Psoas muscle (tissue), 8 donors: Measurements from ENCODE around the gene CLCN1. TPM values are rescaled to one million over a fixed set of nuclear protein-coding genes. Genes with fewer than 3 reads are reported as not detected.

Experiments used
- ATAC-seq, 4 donors: fragments of 200-7000 bp; cut with Tn5 transposase; one replicate each; pipeline ENCODE4 v1.9.1; 2020; ENCODE audit warnings: moderate library complexity in 3 of 4, mild to moderate bottlenecking in 2 of 4
- DNase-seq, 2 donors: peaks; one replicate each; pipeline ENCODE4 v3.0.0-alpha.2; 2020
- H3K27ac ChIP-seq: fragments of 200-600 bp; one replicate; pipeline ENCODE4 v1.8.0; 2022
- H3K27me3 ChIP-seq, 3 donors: fragments of 200-600 bp in 1 of 3; one replicate each; pipeline versions ENCODE4 v1.6.1 to v1.8.0; 2013 to 2022; ENCODE audit warnings: low read length in 2 of 3, mild to moderate bottlenecking in 2 of 3, moderate library complexity in 1 of 3; ENCODE audit not compliant: insufficient read depth in 3 of 3
- H3K36me3 ChIP-seq, 2 donors: fragments of 200-600 bp in 1 of 2; one replicate each; pipeline versions ENCODE4 v1.6.1 to v1.8.0; 2013 to 2022; ENCODE audit warnings: low read depth in 1 of 2, mild to moderate bottlenecking in 1 of 2, moderate library complexity in 1 of 2; ENCODE audit not compliant: insufficient read depth in 1 of 2
- H3K4me1 ChIP-seq: fragments of 200-600 bp; one replicate; pipeline ENCODE4 v1.8.0; 2022
- H3K4me3 ChIP-seq: fragments of 200-600 bp; one replicate; pipeline ENCODE4 v1.8.0; 2022; ENCODE audit warnings: mild to moderate bottlenecking
- H3K9me3 ChIP-seq: fragments of 200-600 bp; one replicate; pipeline ENCODE4 v1.8.0; 2022
- CTCF ChIP-seq: fragments of 200-600 bp; IDR thresholded peaks from one replicate; pipeline ENCODE4 v1.8.0; 2022; ENCODE audit warnings: antibody characterized with exemption
- WGBS, 3 donors: extraction: QIAGEN DNeasy Blood & Tissue Kit; methylation state at CpG; one replicate each; pipeline versions ENCODE4 v1.1.6 to v1.1.7; 2013; 5-methylcytosine and 5-hydroxymethylcytosine counted together
- intact Hi-C, 2 donors: fragments of 100-400 bp; cut with DNase I; formaldehyde crosslinking; loops; one replicate each; pipeline versions ENCODE4 v1.11.0 to v1.14.2; 2022
- polyA plus RNA-seq, 3 donors: library from polyadenylated mRNA; stranded (reverse); fragments of 200-250 nt; gene quantifications; one replicate each; pipeline ENCODE4 v1.2.3, GENCODE V29; 2013
- total RNA-seq, 4 donors: library from RNA; stranded (reverse); fragmentation: NEBNext Ultra II Directional in 2 of 4; extraction: Animal tissue kit (Norgen Biotek cat#: 25700) in 2 of 4; gene quantifications; one replicate each; pipeline versions ENCODE4 v1.2.1 to v1.2.4, GENCODE V29; 2021 to 2023
- donor health status: healthy with polysubstance abuse.
- donor health status: DM: no; HTN: no; CAD: no; lungs with moderate emphysema.
- donor health status: Bipolar disorder and iron deficiency.
- donor health status: healthy.
- donor health status: DM: yes; HTN: yes; CAD: no.
- donor health status: DM: no; HTN: no; CAD: no.
- donor health status: DM: no; HTN: no; CAD: no.
- donor health status: DM: yes; HTN: yes; CAD: no.

The CLCN1 gene
- total and polyA plus RNA-seq, 7 donors, result 0.73 to 10.9 (median 3.6) TPM

DNA sequence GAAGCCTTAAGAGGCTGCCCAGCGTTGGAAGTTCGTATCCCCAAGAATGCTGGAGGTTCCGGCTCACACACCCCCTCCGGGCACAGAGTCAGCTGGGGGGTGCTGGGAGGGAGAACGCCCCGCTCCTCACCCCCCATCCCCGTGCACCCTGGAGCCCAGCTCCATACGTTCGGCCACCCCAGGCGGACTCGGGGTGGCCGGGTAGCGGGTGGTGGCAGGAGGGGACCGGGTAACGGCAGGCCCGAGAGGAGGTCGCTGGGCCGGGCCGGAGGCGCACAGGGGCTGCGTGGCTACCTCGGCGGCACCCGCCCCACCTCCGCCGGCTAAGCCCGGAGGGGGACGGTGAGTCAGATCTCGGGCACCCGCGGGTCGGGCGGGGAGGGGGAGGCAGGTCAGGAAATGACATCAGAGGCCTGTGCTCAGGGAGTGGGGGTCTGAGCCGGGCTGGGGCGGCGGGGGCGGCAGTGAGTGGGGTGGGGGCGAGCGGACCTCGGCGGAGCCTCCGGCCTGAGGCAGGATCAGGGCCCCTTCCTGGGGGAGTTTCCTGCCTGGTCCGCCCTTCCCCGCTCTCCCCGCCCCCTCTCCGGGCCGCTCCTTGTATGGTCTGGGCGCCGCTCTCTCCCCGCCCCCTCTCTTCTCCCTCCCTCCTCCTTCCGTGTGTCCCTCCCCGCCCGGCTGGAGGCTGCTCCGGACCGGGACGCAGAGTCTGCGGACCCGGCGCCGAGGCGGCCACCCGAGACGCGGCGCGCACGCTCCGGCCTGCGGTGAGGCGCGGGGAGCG is 64.9 kb downstream of the CLCN1 start, which contains the start of gene ZYX:
Gene ZYX (plus strand): TSS at position 700 of the 781 bp plus-strand sequence. CDS start 227 bp downstream, outside the sequence.
- Histone ChIP-seq H3K9me3 (no peaks in the 10 kb centered on the region), H3K27me3 (no peaks in the 10 kb centered on the region), H3K27ac (peak within 1 kb of the TSS; percentile 100), H3K4me1 (peaks cover 49% of the 10 kb centered on the region), H3K4me3 (peak within 1 kb of the TSS; percentile 98), H3K36me3 (peaks cover 9 to 20% of the 10 kb centered on the region in 2 donors)
- no peak for TF ChIP-seq CTCF
- DNase-seq, result peak; percentile 96 to 97
- WGBS, 3 donors, result 0 to 1% (median 0%) methylated on average over 28 to 72 of the region's 72 CpGs
- intact Hi-C loops, result loop anchor here (2.0 to 5.0 kb wide), 3 partner anchors 36 to 64 kb away; partner anchors contain the start of gene CLCN1 (in 1 of the 2)
- ATAC-seq, result peak; percentile 85 to 91 (median 86)

DNA sequence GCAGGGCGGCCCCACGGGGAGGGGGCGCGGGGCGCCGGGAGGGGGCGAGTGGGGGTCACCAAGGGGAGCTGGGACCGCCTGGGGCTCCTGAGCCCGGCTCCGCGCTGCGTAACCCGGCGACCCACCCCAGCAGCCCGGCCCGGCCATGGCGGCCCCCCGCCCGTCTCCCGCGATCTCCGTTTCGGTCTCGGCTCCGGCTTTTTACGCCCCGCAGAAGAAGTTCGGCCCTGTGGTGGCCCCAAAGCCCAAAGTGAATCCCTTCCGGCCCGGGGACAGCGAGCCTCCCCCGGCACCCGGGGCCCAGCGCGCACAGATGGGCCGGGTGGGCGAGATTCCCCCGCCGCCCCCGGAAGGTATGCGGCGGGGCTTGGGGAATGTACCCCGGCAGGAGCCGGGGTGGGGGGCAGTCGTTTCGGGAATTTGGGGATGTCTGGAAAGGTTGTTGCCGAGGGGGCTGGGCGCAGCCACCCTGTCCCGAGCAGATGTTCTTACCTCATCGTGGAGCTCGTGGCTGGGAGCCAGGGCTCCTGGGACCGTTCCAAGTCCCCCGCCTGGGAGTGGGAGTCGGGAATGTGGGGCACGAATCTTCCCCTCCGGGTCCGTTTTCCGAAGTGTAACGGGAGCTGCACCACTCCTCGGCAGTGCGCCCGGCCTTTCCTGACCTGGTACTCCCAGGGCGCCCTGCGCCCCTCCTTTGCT is 65.7 kb downstream of the CLCN1 start:
- TF ChIP-seq CTCF, result no peak
- peaks cover 56% of the 10 kb centered on the region for H3K4me1 ChIP-seq
- DNase-seq, result peak; percentile 85 to 90
- H3K27ac ChIP-seq, result peak overlapping the region; percentile 100
- peak overlapping the region; percentile 98 for H3K4me3 ChIP-seq
- H3K36me3 ChIP-seq, result peaks cover 9 to 25% of the 10 kb centered on the region in 2 donors
- intact Hi-C loops, result loop anchor here (2.0 to 5.0 kb wide), 3 partner anchors 35 to 64 kb away; partner anchors contain the start of gene CLCN1 (in 1 of the 2)
- H3K27me3 ChIP-seq, result no peaks in the 10 kb centered on the region
- no peaks in the 10 kb centered on the region for H3K9me3 ChIP-seq
- peak; percentile 3 to 16 (median 12) for ATAC-seq
- WGBS, 3 donors, result 1% methylated on average over 51 to 63 of the region's 64 CpGs

DNA sequence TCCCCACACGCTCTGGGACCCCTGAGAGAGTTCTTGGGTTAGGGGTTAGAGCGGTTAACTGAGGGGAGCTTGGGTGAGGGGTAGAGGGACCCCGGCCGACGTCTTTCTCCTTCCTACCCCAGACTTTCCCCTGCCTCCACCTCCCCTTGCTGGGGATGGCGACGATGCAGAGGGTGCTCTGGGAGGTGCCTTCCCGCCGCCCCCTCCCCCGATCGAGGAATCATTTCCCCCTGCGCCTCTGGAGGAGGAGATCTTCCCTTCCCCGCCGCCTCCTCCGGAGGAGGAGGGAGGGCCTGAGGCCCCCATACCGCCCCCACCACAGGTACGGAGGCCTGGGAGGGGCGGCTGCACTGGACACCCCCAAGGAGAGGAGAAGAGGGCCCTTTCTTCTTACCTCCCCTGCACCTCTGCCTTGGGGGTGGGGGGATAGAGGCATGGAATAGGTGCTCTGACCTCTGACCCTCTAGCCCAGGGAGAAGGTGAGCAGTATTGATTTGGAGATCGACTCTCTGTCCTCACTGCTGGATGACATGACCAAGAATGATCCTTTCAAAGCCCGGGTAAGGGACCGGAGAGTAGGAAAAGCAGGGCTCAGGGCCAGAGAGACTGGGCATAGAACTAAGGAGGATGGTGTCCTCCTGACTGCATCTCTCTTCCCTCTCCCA is 66.3 kb downstream of the CLCN1 start:
- intact Hi-C loops, result loop anchor here (5.0 kb wide), 2 partner anchors 35 to 65 kb away; partner anchors contain the start of gene CLCN1 (in 1 of the 2)
- no peak for ATAC-seq
- TF ChIP-seq CTCF, result no peak
- WGBS, 3 donors, result 16 to 25% (median 21%) methylated on average over 12 to 21 of the region's 21 CpGs
- Histone ChIP-seq H3K4me3 (peak overlapping the region; percentile 98), H3K9me3 (no peaks in the 10 kb centered on the region), H3K27me3 (no peaks in the 10 kb centered on the region), H3K4me1 (peaks cover 59% of the 10 kb centered on the region), H3K36me3 (peaks cover 9 to 31% of the 10 kb centered on the region in 2 donors), H3K27ac (peak overlapping the region; percentile 100)
- no peak for DNase-seq

DNA sequence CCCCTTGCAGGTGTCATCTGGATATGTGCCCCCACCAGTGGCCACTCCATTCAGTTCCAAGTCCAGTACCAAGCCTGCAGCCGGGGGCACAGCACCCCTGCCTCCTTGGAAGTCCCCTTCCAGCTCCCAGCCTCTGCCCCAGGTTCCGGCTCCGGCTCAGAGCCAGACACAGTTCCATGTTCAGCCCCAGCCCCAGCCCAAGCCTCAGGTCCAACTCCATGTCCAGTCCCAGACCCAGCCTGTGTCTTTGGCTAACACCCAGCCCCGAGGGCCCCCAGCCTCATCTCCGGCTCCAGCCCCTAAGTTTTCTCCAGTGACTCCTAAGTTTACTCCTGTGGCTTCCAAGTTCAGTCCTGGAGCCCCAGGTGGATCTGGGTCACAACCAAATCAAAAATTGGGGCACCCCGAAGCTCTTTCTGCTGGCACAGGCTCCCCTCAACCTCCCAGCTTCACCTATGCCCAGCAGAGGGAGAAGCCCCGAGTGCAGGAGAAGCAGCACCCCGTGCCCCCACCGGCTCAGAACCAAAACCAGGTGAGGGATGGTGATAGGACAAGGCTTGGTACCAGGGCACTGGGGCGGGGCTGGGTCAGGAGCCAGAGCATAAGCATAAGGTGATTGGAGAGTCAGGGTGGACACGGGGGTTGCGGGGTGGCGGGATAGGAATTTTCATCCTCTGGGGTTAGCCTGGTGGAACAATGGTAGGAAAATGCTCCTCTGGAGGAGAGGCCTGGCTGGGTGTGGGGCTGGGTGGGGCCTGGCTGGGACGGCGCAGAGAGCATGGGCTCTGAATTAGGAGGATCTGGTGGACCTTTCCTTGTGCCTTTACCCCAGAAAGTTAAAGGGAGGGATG is 67.1 kb downstream of the CLCN1 start:
- Histone ChIP-seq H3K36me3 (peaks cover 9 to 39% of the 10 kb centered on the region in 2 donors), H3K27ac (peak overlapping the region; percentile 100), H3K9me3 (no peaks in the 10 kb centered on the region), H3K4me1 (peaks cover 59% of the 10 kb centered on the region), H3K4me3 (peak overlapping the region; percentile 98), H3K27me3 (no peaks in the 10 kb centered on the region)
- DNase-seq (no peak), ATAC-seq (no peak)
- intact Hi-C loops, result loop anchor here (5.0 kb wide), 2 partner anchors 34 to 66 kb away; partner anchors contain the start of gene CLCN1 (in 1 of the 2)
- WGBS, 3 donors, result 71 to 81% (median 76%) methylated on average over 15 of the region's 15 CpGs
- TF ChIP-seq CTCF, result no peak
